HEK293 (cell line): ENCODE data around the gene RXFP4.

Experiments
- EGR2 ChIP-seq: fragments of 450-650 bp; formaldehyde crosslinking; IDR thresholded peaks from 2 replicates; pipeline ENCODE4 v1.5.1; 2016; ENCODE audit warnings: low read depth, missing biosample characterization, missing genetic modification characterization
- GLI2 ChIP-seq: fragments of 450-650 bp; formaldehyde crosslinking; IDR thresholded peaks from 2 replicates; pipeline ENCODE4; 2017; ENCODE audit warnings: missing biosample characterization, missing genetic modification characterization, low read depth, borderline replicate concordance
- HOXD13 ChIP-seq: sonication (generic); formaldehyde crosslinking; IDR thresholded peaks from 2 replicates; pipeline ENCODE4 v1.8.0; 2022; ENCODE audit warnings: missing genetic modification reagents, borderline replicate concordance
- KLF10 ChIP-seq: fragments of 450-650 bp; IDR thresholded peaks from 2 replicates; pipeline ENCODE4 v1.5.1; 2018; ENCODE audit warnings: missing biosample characterization, mild to moderate bottlenecking, missing genetic modification characterization
- KLF8 ChIP-seq: fragments of 450-650 bp; formaldehyde crosslinking; IDR thresholded peaks from 2 replicates; pipeline ENCODE4 v1.5.1; 2016; ENCODE audit warnings: missing biosample characterization, missing genetic modification characterization
- MZF1 ChIP-seq: fragments of 450-650 bp; formaldehyde crosslinking; IDR thresholded peaks from 2 replicates; pipeline ENCODE4 v1.5.1; 2017; ENCODE audit warnings: missing biosample characterization, missing genetic modification characterization, borderline replicate concordance
- OVOL3 ChIP-seq: fragments of 450-650 bp; formaldehyde crosslinking; IDR thresholded peaks from 2 replicates; pipeline ENCODE4 v1.5.1; 2016; ENCODE audit warnings: missing biosample characterization, missing genetic modification characterization
- PATZ1 ChIP-seq: fragments of 450-650 bp; formaldehyde crosslinking; IDR thresholded peaks from 2 replicates; pipeline ENCODE4 v1.5.1; 2016; ENCODE audit warnings: missing biosample characterization, missing genetic modification characterization
- YY1 ChIP-seq: fragments of 450-650 bp; formaldehyde crosslinking; IDR thresholded peaks from 2 replicates; pipeline ENCODE4 v1.5.1; 2018; ENCODE audit warnings: missing biosample characterization, missing genetic modification characterization
- ZBTB48 ChIP-seq: fragments of 450-650 bp; formaldehyde crosslinking; IDR thresholded peaks from 2 replicates; pipeline ENCODE4 v1.5.1; 2016; ENCODE audit warnings: missing biosample characterization, missing genetic modification characterization
- ZBTB8A ChIP-seq: fragments of 450-650 bp; formaldehyde crosslinking; IDR thresholded peaks from 2 replicates; pipeline ENCODE4 v1.5.1; 2016; ENCODE audit warnings: missing biosample characterization, missing genetic modification characterization
- ZFP3 ChIP-seq: fragments of 450-650 bp; formaldehyde crosslinking; IDR thresholded peaks from 2 replicates; pipeline ENCODE4 v1.5.1; 2016; ENCODE audit warnings: low read depth, missing biosample characterization, missing genetic modification characterization
- ZNF18 ChIP-seq: fragments of 450-650 bp; formaldehyde crosslinking; IDR thresholded peaks from 2 replicates; pipeline ENCODE4 v1.5.1; 2016; ENCODE audit warnings: missing biosample characterization, missing genetic modification characterization
- ZNF248 ChIP-seq: fragments of 450-650 bp; formaldehyde crosslinking; IDR thresholded peaks from 2 replicates; pipeline ENCODE4 v1.5.1; 2017; ENCODE audit warnings: missing biosample characterization, missing genetic modification characterization
- ZNF266 ChIP-seq: fragments of 450-650 bp; formaldehyde crosslinking; IDR thresholded peaks from 2 replicates; pipeline ENCODE4 v1.5.1; 2016; ENCODE audit warnings: missing biosample characterization, missing genetic modification characterization, low read depth
- ZNF274 ChIP-seq, 2 experiments: fragments of 200-500 bp in 1 of 2; fragments of 450-650 bp in 1 of 2; sonication (Bioruptor generic) in 1 of 2; formaldehyde crosslinking in 1 of 2; IDR thresholded peaks; 2 replicates each; pipeline versions ENCODE4 v1.5.1 to v1.6.1; 2014 to 2016; ENCODE audit warnings: borderline replicate concordance in 1 of 2, inconsistent platforms in 1 of 2, low read length in 1 of 2, missing biosample characterization in 1 of 2, missing genetic modification characterization in 1 of 2
- ZNF292 ChIP-seq: fragments of 450-650 bp; formaldehyde crosslinking; IDR thresholded peaks from 2 replicates; pipeline ENCODE4 v1.5.1; 2016; ENCODE audit warnings: low read depth, missing biosample characterization, missing genetic modification characterization, borderline replicate concordance
- ZNF394 ChIP-seq: fragments of 450-650 bp; formaldehyde crosslinking; IDR thresholded peaks from 2 replicates; pipeline ENCODE4 v1.5.1; 2016; ENCODE audit warnings: missing biosample characterization, missing genetic modification characterization, mild to moderate bottlenecking, moderate library complexity, borderline replicate concordance
- ZNF433 ChIP-seq: fragments of 450-650 bp; formaldehyde crosslinking; IDR thresholded peaks from 2 replicates; pipeline ENCODE4 v1.5.1; 2016; ENCODE audit warnings: missing biosample characterization, missing genetic modification characterization, low read depth
- ZNF473 ChIP-seq: fragments of 450-650 bp; formaldehyde crosslinking; IDR thresholded peaks from 2 replicates; pipeline ENCODE4 v1.5.1; 2017; ENCODE audit warnings: missing biosample characterization, missing genetic modification characterization
- ZNF514 ChIP-seq: fragments of 450-650 bp; formaldehyde crosslinking; IDR thresholded peaks from 2 replicates; pipeline ENCODE4 v1.5.1; 2016; ENCODE audit warnings: missing biosample characterization, missing genetic modification characterization
- ZNF548 ChIP-seq: fragments of 450-650 bp; formaldehyde crosslinking; IDR thresholded peaks from 2 replicates; pipeline ENCODE4 v1.5.1; 2016; ENCODE audit warnings: missing biosample characterization, missing genetic modification characterization
- ZNF558 ChIP-seq: fragments of 450-650 bp; formaldehyde crosslinking; IDR thresholded peaks from 2 replicates; pipeline ENCODE4 v1.5.1; 2016; ENCODE audit warnings: missing biosample characterization, missing genetic modification characterization
- ZNF624 ChIP-seq: fragments of 450-650 bp; formaldehyde crosslinking; IDR thresholded peaks from 2 replicates; pipeline ENCODE4 v1.5.1; 2017; ENCODE audit warnings: missing biosample characterization, missing genetic modification characterization
- ZNF626 ChIP-seq: fragments of 450-650 bp; sonication (Bioruptor Pico); formaldehyde crosslinking; IDR thresholded peaks from 2 replicates; pipeline ENCODE4 v1.5.1; 2018; ENCODE audit warnings: missing biosample characterization, missing genetic modification characterization, inconsistent platforms
- TF ChIP-seq, protein P1 (sequence below): fragments of 450-650 bp; formaldehyde crosslinking; IDR thresholded peaks from 2 replicates; pipeline ENCODE4 v1.5.1; 2017; ENCODE audit warnings: missing biosample characterization, missing genetic modification characterization
- TF ChIP-seq, protein P2 (sequence below): fragments of 450-650 bp; formaldehyde crosslinking; IDR thresholded peaks from 2 replicates; pipeline ENCODE4 v1.5.1; 2016; ENCODE audit warnings: missing biosample characterization, missing genetic modification characterization
- TF ChIP-seq, protein P3 (sequence below): fragments of 450-650 bp; formaldehyde crosslinking; IDR thresholded peaks from 2 replicates; pipeline ENCODE4 v1.5.1; 2016; ENCODE audit warnings: missing biosample characterization, missing genetic modification characterization
- TF ChIP-seq, protein P4 (sequence below): fragments of 450-650 bp; formaldehyde crosslinking; IDR thresholded peaks from 2 replicates; pipeline ENCODE4; 2016; ENCODE audit warnings: missing biosample characterization, missing genetic modification characterization
- TF ChIP-seq, protein P5 (sequence below): fragments of 450-650 bp; formaldehyde crosslinking; IDR thresholded peaks from 2 replicates; pipeline ENCODE4 v1.5.1; 2016; ENCODE audit warnings: missing biosample characterization, missing genetic modification characterization

Gene RXFP4

GRCh38 chr1:155983191-155984024, 42.0 kb downstream of the RXFP4 start (continued):
- no peak for TF ChIP-seq ZNF274 (IDR thresholded peaks at IDR 0.05; ENCODE audit: low read length)
- TF ChIP-seq ZNF274 (tag by site-specific recombination; IDR thresholded peaks at IDR 0.05; ENCODE audit: borderline replicate concordance) = no peak
- TF ChIP-seq GLI2 (tag by site-specific recombination) = no peak
- TF ChIP-seq KLF10 (tag by site-specific recombination) = no peak
- no peak for TF ChIP-seq ZNF248 (tag by site-specific recombination)
- TF ChIP-seq ZNF473 (tag by site-specific recombination) = no peak
- TF ChIP-seq ZBTB8A (tag by site-specific recombination) = peak; percentile 70
- TF ChIP-seq, protein P1, sequence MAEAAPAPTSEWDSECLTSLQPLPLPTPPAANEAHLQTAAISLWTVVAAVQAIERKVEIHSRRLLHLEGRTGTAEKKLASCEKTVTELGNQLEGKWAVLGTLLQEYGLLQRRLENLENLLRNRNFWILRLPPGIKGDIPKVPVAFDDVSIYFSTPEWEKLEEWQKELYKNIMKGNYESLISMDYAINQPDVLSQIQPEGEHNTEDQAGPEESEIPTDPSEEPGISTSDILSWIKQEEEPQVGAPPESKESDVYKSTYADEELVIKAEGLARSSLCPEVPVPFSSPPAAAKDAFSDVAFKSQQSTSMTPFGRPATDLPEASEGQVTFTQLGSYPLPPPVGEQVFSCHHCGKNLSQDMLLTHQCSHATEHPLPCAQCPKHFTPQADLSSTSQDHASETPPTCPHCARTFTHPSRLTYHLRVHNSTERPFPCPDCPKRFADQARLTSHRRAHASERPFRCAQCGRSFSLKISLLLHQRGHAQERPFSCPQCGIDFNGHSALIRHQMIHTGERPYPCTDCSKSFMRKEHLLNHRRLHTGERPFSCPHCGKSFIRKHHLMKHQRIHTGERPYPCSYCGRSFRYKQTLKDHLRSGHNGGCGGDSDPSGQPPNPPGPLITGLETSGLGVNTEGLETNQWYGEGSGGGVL (tag by site-specific recombination) = peak; percentile 89
- TF ChIP-seq, protein P2, sequence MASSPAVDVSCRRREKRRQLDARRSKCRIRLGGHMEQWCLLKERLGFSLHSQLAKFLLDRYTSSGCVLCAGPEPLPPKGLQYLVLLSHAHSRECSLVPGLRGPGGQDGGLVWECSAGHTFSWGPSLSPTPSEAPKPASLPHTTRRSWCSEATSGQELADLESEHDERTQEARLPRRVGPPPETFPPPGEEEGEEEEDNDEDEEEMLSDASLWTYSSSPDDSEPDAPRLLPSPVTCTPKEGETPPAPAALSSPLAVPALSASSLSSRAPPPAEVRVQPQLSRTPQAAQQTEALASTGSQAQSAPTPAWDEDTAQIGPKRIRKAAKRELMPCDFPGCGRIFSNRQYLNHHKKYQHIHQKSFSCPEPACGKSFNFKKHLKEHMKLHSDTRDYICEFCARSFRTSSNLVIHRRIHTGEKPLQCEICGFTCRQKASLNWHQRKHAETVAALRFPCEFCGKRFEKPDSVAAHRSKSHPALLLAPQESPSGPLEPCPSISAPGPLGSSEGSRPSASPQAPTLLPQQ = peak; percentile 66
- TF ChIP-seq ZNF624 (tag by site-specific recombination) = no peak
- peak; percentile 98 for TF ChIP-seq ZBTB48 (tag by site-specific recombination)
- no peak for TF ChIP-seq OVOL3 (tag by site-specific recombination)
- TF ChIP-seq PATZ1 (tag by site-specific recombination) = peak; percentile 97
- TF ChIP-seq ZNF558 = peak; percentile 67; the same call in 1 of the 2 replicates
- no peak for TF ChIP-seq YY1 (tag by site-specific recombination)
- TF ChIP-seq MZF1 (tag by site-specific recombination) = peak; percentile 97
- TF ChIP-seq HOXD13 (CRISPR knock-in tag) = no peak
- TF ChIP-seq, protein P3, sequence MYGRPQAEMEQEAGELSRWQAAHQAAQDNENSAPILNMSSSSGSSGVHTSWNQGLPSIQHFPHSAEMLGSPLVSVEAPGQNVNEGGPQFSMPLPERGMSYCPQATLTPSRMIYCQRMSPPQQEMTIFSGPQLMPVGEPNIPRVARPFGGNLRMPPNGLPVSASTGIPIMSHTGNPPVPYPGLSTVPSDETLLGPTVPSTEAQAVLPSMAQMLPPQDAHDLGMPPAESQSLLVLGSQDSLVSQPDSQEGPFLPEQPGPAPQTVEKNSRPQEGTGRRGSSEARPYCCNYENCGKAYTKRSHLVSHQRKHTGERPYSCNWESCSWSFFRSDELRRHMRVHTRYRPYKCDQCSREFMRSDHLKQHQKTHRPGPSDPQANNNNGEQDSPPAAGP (tag by site-specific recombination) = no peak
- TF ChIP-seq EGR2 (tag by site-specific recombination) = no peak
- TF ChIP-seq ZNF626 (tag by site-specific recombination) = no peak
- peak; percentile 89 for TF ChIP-seq ZNF394 (tag by site-specific recombination)
- TF ChIP-seq ZNF514 (tag by site-specific recombination) = no peak
- TF ChIP-seq, protein P4, sequence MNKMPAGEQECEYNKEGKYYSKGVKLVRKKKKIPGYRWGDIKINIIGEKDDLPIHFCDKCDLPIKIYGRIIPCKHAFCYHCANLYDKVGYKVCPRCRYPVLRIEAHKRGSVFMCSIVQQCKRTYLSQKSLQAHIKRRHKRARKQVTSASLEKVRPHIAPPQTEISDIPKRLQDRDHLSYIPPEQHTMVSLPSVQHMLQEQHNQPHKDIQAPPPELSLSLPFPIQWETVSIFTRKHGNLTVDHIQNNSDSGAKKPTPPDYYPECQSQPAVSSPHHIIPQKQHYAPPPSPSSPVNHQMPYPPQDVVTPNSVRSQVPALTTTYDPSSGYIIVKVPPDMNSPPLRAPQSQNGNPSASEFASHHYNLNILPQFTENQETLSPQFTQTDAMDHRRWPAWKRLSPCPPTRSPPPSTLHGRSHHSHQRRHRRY = no peak
- TF ChIP-seq ZNF18 (tag by site-specific recombination) = no peak
- TF ChIP-seq, protein P5, sequence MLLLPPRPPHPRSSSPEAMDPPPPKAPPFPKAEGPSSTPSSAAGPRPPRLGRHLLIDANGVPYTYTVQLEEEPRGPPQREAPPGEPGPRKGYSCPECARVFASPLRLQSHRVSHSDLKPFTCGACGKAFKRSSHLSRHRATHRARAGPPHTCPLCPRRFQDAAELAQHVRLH (tag by site-specific recombination) = peak; percentile 74
- no peak for TF ChIP-seq ZNF266 (tag by site-specific recombination)
- no peak for TF ChIP-seq ZNF548 (tag by site-specific recombination)
- 0 out of 2 replicates have a peak, but pooled peaks have one; percentile 30 for TF ChIP-seq KLF8 (tag by site-specific recombination)
- TF ChIP-seq ZFP3 = no peak
- TF ChIP-seq ZNF292 (tag by site-specific recombination) = no peak
- TF ChIP-seq ZNF433 (tag by site-specific recombination) = no peak
